NT2/D1 (cell line): Measurements from ENCODE around the gene AHRR.

Source experiments
- SUZ12 ChIP-seq: IDR thresholded peaks from 2 replicates; pipeline ENCODE4 v1.6.1; 2011; ENCODE audit not compliant: insufficient read length, insufficient read depth; ENCODE audit errors: extremely low read depth
- YY1 ChIP-seq: IDR thresholded peaks from 2 replicates; pipeline ENCODE4 v1.6.1; 2011; ENCODE audit not compliant: insufficient read length, insufficient read depth

DNA sequence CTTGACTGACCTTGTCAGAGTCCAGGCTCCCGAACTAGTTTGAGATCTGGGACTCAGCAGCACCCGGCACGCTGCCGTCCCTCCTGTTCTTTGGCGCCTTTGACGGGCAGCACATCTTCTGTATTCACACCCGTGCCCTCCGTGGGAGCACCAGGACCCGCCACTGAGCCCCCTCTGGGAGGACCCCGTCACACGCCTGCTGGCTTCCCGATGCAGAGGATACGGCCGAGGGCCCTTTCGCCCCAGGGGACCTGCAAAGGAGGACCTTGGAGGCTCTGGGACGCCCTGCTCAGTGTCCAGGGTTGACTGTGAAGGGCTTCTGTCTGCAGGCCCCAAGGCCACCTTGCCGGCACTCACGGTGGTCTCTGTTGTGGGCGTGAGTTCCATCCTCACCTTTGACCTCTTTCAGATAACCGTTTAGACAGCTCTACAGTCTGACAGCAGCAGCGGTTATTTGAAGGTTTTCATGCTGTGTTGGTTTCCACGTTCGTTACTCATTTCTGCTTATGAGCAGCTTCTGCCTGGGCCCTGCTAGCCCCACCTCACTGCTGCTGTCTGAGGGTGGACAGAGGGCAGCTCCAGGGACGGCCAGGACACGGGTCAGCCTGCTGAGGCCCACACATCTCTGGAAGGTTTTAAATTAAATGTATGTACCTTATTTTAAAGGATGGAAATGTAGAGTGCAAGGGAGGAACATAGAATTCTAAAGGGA is 108.9 kb downstream of the AHRR start:
- TF ChIP-seq YY1 (no peak), SUZ12 (no peak)
